Hepatocyte (in vitro differentiated cells): ENCODE results near the gene KIAA1671. TPM values are rescaled to one million over a fixed set of nuclear protein-coding genes. Genes with fewer than 3 reads are reported as not detected.

Experiments
- DNase-seq: peaks from one replicate; pipeline ENCODE4 v3.0.0-alpha.2; 2016; ENCODE audit warnings: low spot score
- H2AFZ ChIP-seq: fragments of 200-600 bp; sonication (generic); 2 replicates; pipeline ENCODE4 v1.6.0; 2016; ENCODE audit warnings: antibody characterized with exemption, mild to moderate bottlenecking
- H3K27ac ChIP-seq: fragments of 200-600 bp; sonication (generic); 2 replicates; pipeline ENCODE4 v1.5.1; 2016; ENCODE audit warnings: mild to moderate bottlenecking
- H3K27me3 ChIP-seq: fragments of 200-600 bp; sonication (generic); 2 replicates; pipeline ENCODE4 v1.6.1; 2016
- H3K36me3 ChIP-seq: fragments of 200-600 bp; sonication (generic); replicated peaks from 2 replicates; pipeline ENCODE4 v1.5.1; 2016; ENCODE audit warnings: low read depth; ENCODE audit not compliant: insufficient read depth
- H3K4me1 ChIP-seq: fragments of 200-600 bp; sonication (generic); 2 replicates; pipeline ENCODE4 v1.5.1; 2016; ENCODE audit warnings: mild to moderate bottlenecking, moderate library complexity; ENCODE audit not compliant: insufficient read depth
- H3K4me2 ChIP-seq: fragments of 200-600 bp; sonication (generic); 2 replicates; pipeline ENCODE4 v1.6.0; 2016
- H3K4me3 ChIP-seq: fragments of 200-600 bp; sonication (generic); 2 replicates; pipeline ENCODE4 v1.5.1; 2016; ENCODE audit warnings: mild to moderate bottlenecking
- H3K79me2 ChIP-seq: fragments of 200-600 bp; sonication (generic); 2 replicates; pipeline ENCODE4 v1.6.0; 2017; ENCODE audit warnings: mild to moderate bottlenecking
- H3K9me2 ChIP-seq: fragments of 200-600 bp; sonication (generic); replicated peaks from 2 replicates; pipeline ENCODE4 v1.6.0; 2017; ENCODE audit warnings: mild to moderate bottlenecking; ENCODE audit not compliant: insufficient read depth
- H3K9me3 ChIP-seq: fragments of 200-600 bp; sonication (generic); 2 replicates; pipeline ENCODE4 v1.5.1; 2016; ENCODE audit warnings: low read depth, mild to moderate bottlenecking
- H4K20me1 ChIP-seq: fragments of 200-600 bp; sonication (generic); 2 replicates; pipeline ENCODE4 v1.6.0; 2016; ENCODE audit warnings: mild to moderate bottlenecking; ENCODE audit not compliant: insufficient read depth, poor library complexity, severe bottlenecking
- CTCF ChIP-seq: fragments of 200-600 bp; sonication (generic); IDR thresholded peaks from 2 replicates; pipeline ENCODE4 v1.5.1; 2016; ENCODE audit warnings: antibody characterized with exemption, mild to moderate bottlenecking; ENCODE audit not compliant: poor library complexity
- EZH2 ChIP-seq: fragments of 200-600 bp; sonication (generic); IDR thresholded peaks from 2 replicates; pipeline ENCODE4 v1.6.1; 2016; ENCODE audit warnings: antibody characterized with exemption, mild to moderate bottlenecking, borderline replicate concordance
- EZH2phosphoT487 ChIP-seq: fragments of 200-600 bp; sonication (generic); IDR thresholded peaks from one replicate; pipeline ENCODE4 v1.6.1; 2018; ENCODE audit warnings: antibody characterized with exemption, mild to moderate bottlenecking, low read depth, moderate library complexity; ENCODE audit not compliant: unreplicated experiment, severe bottlenecking
- WGBS: methylation state at CpG from one replicate; pipeline ENCODE4 v1.1.6; 2016; ENCODE audit warnings: low lambda C conversion rate; ENCODE audit errors: missing lambda C conversion rate; 5-methylcytosine and 5-hydroxymethylcytosine counted together
- polyA plus RNA-seq: library from polyadenylated mRNA; unstranded; fragments of >200 nt; fragmentation: Nextera tagmentation; extraction: Ambion mirVana; gene quantifications from 2 replicates; pipeline ENCODE4 v1.2.1, GENCODE V29; 2016
- total RNA-seq: library from RNA; depleted of rRNA; stranded (reverse); fragments of >200 nt; gene quantifications from 2 replicates; pipeline ENCODE4 v1.2.3, GENCODE V29; 2014

KIAA1671 gene
- total and polyA plus RNA-seq, 2 experiments from 2014 or later: 8.1 to 26.5 TPM

GRCh38 chr22:24945430-24945829 is 7.1 kb upstream of the KIAA1671 start:
- Histone ChIP-seq H3K9me3 (no peaks in the 10 kb centered on the region), H3K4me3 (no peak overlapping the region), H3K4me2 (no peak overlapping the region), H3K36me3 (no peaks in the 10 kb centered on the region), H2AFZ (no peak overlapping the region), H3K27me3 (no peaks in the 10 kb centered on the region), H3K27ac (no peak overlapping the region), H3K79me2 (no peaks in the 10 kb centered on the region), H4K20me1 (no peaks in the 10 kb centered on the region), H3K4me1 (no peaks in the 10 kb centered on the region), H3K9me2 (no peaks in the 10 kb centered on the region)
- TF ChIP-seq EZH2 (no peak), EZH2phosphoT487 (no peak), CTCF (no peak)
- WGBS: 66% methylated on average over 4 of the region's 4 CpGs
- DNase-seq: no peak

GRCh38 chr22:24947383-24947782 is 5.1 kb upstream of the KIAA1671 start:
- no peaks in the 10 kb centered on the region for H3K27me3 ChIP-seq
- no peak overlapping the region for H2AFZ ChIP-seq
- TF ChIP-seq EZH2phosphoT487 (no peak), EZH2 (no peak), CTCF (no peak)

DNA sequence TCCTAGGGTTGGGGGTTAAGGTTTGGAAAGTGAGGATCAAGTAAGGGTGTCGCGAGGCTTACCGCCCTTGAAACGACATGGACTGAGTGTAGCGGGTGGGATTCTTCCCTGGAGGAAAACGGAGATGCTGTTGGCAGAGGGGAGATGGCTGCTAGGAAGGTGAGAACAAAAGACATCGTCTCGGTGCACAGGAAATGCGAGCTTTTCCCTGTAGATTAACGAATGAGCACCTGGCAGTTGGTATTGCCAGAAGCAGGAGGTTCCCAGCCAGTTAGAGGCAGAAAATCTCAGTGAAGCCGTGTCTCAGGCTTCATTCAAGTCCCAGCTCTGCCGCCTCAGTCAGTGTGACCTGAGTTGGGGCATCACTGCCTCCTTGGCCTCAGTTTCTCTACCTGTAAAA is 4.6 kb upstream of the KIAA1671 start:
- Histone ChIP-seq H3K27ac (no peak overlapping the region), H3K9me2 (no peaks in the 10 kb centered on the region), H3K4me1 (no peaks in the 10 kb centered on the region), H3K4me2 (no peak overlapping the region), H2AFZ (no peak overlapping the region), H3K79me2 (no peaks in the 10 kb centered on the region), H3K36me3 (no peaks in the 10 kb centered on the region), H4K20me1 (no peaks in the 10 kb centered on the region), H3K27me3 (no peaks in the 10 kb centered on the region), H3K4me3 (no peak overlapping the region), H3K9me3 (no peaks in the 10 kb centered on the region)
- TF ChIP-seq EZH2: no peak
- no peak for DNase-seq
- WGBS: 70% methylated on average over 12 of the region's 12 CpGs

More at GRCh38 chr22:24947383-24947782, 5.1 kb upstream of the KIAA1671 start:
- DNase-seq: no peak
- H3K4me3 ChIP-seq: no peak overlapping the region
- H4K20me1 ChIP-seq: no peaks in the 10 kb centered on the region
- H3K79me2 ChIP-seq: no peaks in the 10 kb centered on the region
- H3K36me3 ChIP-seq: no peaks in the 10 kb centered on the region
- H3K27ac ChIP-seq: no peak overlapping the region
- H3K4me2 ChIP-seq: no peak overlapping the region
- H3K4me1 ChIP-seq: no peaks in the 10 kb centered on the region
- WGBS: 85% methylated on average over 7 of the region's 7 CpGs
- H3K9me3 ChIP-seq: no peaks in the 10 kb centered on the region
- no peaks in the 10 kb centered on the region for H3K9me2 ChIP-seq

DNA sequence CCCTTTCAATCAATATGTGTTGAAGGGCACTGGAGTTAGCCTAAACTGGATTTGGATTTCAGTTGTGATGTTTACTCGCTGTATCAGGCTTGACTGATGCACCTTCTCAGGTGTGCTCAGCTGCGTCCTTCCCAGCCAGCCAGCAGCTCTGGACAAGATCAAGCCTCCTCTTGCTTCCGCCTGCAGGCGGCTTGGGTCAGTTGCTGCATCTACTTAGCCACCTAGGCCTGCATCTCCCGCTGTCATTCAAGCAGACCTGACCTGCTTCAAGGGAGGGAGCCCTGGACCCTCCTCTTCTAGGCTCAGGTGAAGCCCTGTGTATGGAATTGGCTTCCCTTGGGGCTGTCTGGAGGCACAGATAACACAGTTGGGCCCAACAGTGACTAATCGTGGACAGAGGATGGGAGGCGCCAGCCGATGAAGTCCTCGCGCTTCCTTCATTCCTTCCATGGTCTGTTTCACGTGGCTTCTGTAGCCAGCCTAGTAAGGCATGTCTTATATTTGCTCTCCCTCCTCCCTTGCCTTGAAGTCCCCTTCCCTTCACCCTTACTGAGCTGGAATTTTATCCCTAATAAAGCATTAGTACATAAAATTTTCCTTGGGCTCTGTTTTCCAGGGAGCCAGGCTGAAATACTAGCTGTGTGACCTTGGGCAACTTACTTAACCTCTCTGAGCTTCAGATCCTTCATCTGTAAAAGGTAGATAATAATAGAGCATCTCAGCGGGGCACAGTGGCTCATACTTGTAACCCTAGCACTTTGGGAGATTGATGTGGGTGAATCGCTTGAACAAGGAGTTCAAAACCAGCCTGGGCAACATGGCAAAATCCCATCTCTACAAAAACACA is 3.9 kb upstream of the KIAA1671 start:
- Histone ChIP-seq H3K27ac (no peak overlapping the region), H3K79me2 (no peaks in the 10 kb centered on the region), H3K4me1 (no peaks in the 10 kb centered on the region), H3K4me3 (no peak overlapping the region), H3K9me3 (no peaks in the 10 kb centered on the region), H4K20me1 (no peaks in the 10 kb centered on the region), H2AFZ (no peak overlapping the region), H3K9me2 (no peaks in the 10 kb centered on the region), H3K4me2 (no peak overlapping the region), H3K27me3 (no peaks in the 10 kb centered on the region), H3K36me3 (no peaks in the 10 kb centered on the region)
- DNase-seq: no peak
- WGBS: 75% methylated on average over 13 of the region's 13 CpGs
- TF ChIP-seq EZH2phosphoT487: no peak
- TF ChIP-seq EZH2: no peak
- no peak for TF ChIP-seq CTCF
